Glutamatergic neuron (in vitro differentiated cells): ENCODE results near the gene ATP8B4. TPM values are rescaled to one million over a fixed set of nuclear protein-coding genes. Genes with fewer than 3 reads are reported as not detected.

Experiments used
- DNase-seq: peaks from one replicate; pipeline ENCODE4 v3.0.0; 2022
- H3K27ac Mint-ChIP-seq: one replicate; pipeline ENCODE4 v1.8.0; 2020; ENCODE audit warnings: mild to moderate bottlenecking, mixed read lengths, inconsistent platforms; ENCODE audit not compliant: unreplicated experiment
- H3K27me3 Mint-ChIP-seq: one replicate; pipeline ENCODE4 v1.8.0; 2020; ENCODE audit warnings: mild to moderate bottlenecking, moderate library complexity, mixed read lengths, inconsistent platforms; ENCODE audit not compliant: unreplicated experiment
- H3K36me3 Mint-ChIP-seq: one replicate; pipeline ENCODE4 v1.8.0; 2020; ENCODE audit warnings: mild to moderate bottlenecking, mixed read lengths, inconsistent platforms; ENCODE audit not compliant: unreplicated experiment
- H3K4me1 Mint-ChIP-seq: one replicate; pipeline ENCODE4 v1.8.0; 2020; ENCODE audit warnings: mild to moderate bottlenecking, low read depth, mixed read lengths, inconsistent platforms; ENCODE audit not compliant: unreplicated experiment
- H3K4me3 Mint-ChIP-seq: one replicate; pipeline ENCODE4 v1.8.0; 2020; ENCODE audit warnings: mild to moderate bottlenecking, mixed read lengths, inconsistent platforms; ENCODE audit not compliant: unreplicated experiment
- H3K9me3 Mint-ChIP-seq: one replicate; pipeline ENCODE4 v1.8.0; 2020; ENCODE audit warnings: mild to moderate bottlenecking, moderate library complexity, mixed read lengths, inconsistent platforms; ENCODE audit not compliant: unreplicated experiment
- total RNA-seq: library from RNA; stranded (reverse); fragmentation: NEBNext Ultra II Directional; extraction: Animal tissue kit (Norgen Biotek cat#: 25700); gene quantifications from one replicate; pipeline ENCODE4 v1.2.1, GENCODE V29; 2021; ENCODE audit not compliant: unreplicated experiment
- TF ChIP-seq, protein P1 (sequence below): fragments of 200-600 bp; sonication (generic); IDR thresholded peaks from one replicate; pipeline ENCODE4 v1.5.0; 2021; ENCODE audit not compliant: partially characterized antibody, unreplicated experiment

The ATP8B4 gene
- total RNA-seq, 1 donor from 2014 or later, result not detected

DNA sequence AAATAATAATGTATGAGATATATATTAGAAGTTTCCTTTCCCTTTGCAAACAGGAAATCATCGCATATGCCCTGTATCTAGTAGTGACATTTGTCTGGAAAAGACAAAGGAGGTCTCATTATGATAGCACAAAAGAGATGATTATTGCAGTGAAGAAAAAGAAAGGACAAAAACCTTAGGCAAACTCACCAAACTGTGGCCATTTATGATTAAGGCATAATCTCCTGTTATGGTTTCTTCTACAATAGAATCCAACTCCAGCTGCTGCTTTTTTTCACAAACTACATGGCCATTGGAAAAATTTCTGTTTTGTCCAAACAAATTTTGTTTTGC, 218.2 kb downstream of the ATP8B4 start:
- no peak for DNase-seq
- Mint-ChIP-seq H3K27me3 (peaks cover 3% of the 10 kb centered on the region), H3K27ac (no peak overlapping the region), H3K4me3 (no peak overlapping the region), H3K36me3 (no peaks in the 10 kb centered on the region), H3K9me3 (no peaks in the 10 kb centered on the region), H3K4me1 (no peaks in the 10 kb centered on the region)
- TF ChIP-seq, protein P1, sequence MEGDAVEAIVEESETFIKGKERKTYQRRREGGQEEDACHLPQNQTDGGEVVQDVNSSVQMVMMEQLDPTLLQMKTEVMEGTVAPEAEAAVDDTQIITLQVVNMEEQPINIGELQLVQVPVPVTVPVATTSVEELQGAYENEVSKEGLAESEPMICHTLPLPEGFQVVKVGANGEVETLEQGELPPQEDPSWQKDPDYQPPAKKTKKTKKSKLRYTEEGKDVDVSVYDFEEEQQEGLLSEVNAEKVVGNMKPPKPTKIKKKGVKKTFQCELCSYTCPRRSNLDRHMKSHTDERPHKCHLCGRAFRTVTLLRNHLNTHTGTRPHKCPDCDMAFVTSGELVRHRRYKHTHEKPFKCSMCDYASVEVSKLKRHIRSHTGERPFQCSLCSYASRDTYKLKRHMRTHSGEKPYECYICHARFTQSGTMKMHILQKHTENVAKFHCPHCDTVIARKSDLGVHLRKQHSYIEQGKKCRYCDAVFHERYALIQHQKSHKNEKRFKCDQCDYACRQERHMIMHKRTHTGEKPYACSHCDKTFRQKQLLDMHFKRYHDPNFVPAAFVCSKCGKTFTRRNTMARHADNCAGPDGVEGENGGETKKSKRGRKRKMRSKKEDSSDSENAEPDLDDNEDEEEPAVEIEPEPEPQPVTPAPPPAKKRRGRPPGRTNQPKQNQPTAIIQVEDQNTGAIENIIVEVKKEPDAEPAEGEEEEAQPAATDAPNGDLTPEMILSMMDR, result no peak

DNA sequence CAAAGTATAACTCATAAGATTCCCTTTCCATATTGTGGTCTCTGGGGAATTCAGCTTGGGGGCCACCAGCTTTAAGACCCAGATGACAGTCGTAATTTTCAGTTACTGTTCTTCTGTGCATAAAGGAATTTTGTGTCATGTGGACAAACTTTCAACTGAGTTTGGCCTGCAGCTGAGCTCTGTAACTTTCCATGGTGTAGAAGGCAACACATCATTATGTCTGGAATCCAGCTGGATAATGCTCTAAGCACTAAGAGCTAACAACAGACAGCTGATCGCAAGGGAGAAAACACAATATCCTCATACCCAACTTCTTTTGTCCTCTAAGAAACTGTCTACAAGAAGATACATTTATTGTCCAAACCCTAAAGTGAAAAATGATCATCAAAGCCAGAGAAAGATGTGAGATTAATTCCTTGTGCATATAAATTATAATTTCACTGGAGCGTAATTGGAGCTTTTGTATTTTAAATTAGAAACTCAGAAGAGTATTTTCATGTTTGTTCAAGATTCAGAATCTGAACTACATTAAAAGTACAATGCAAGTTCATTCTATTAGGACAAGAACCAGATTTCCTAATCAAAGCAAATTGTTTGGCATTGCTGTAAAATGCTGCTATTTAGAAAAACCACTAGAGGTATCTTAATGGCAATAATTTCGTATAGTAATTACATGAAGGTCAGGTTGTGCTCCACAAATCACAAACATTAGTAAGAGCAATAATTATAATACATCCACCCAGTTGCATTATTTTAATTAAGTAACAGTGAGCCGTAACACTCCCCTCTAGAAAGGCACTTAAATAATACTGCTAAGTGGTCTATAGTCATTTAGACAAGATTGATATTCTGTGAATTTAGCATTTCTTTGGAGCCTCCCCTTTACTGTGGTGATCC, 218.8 kb downstream of the ATP8B4 start:
- Mint-ChIP-seq H3K36me3 (no peaks in the 10 kb centered on the region), H3K27ac (no peak overlapping the region), H3K27me3 (peaks cover 3% of the 10 kb centered on the region), H3K4me3 (no peak overlapping the region), H3K4me1 (no peaks in the 10 kb centered on the region), H3K9me3 (no peaks in the 10 kb centered on the region)
- DNase-seq, result no peak
- TF ChIP-seq, protein P1, result no peak

- Mint-ChIP-seq H3K27ac (no peak overlapping the region), H3K36me3 (no peaks in the 10 kb centered on the region), H3K9me3 (no peaks in the 10 kb centered on the region), H3K4me1 (no peaks in the 10 kb centered on the region), H3K4me3 (no peak overlapping the region), H3K27me3 (no peaks in the 10 kb centered on the region)
- TF ChIP-seq, protein P1, result no peak
- DNase-seq, result no peak
Measured at GRCh38 chr15:49898575-49899283, 220.3 kb downstream of the ATP8B4 start.

DNA sequence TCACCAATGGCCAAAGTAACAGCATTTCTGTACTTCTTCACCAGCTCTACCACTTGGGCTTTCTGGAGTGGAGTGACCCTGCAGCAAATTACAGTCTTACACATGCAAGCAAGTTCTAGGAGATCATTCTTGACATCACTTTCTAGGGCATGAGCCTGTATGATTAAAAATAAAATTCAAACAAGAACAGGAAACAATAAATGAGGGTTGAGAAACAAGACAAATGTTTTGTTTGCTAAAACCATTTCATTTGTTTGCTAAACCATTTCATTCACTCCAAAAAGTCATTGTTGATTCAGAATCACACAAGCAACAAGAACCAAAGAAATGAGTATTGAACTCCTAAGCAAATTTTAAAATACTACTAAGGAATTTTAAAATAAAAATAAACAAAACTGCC, 220.9 kb downstream of the ATP8B4 start:
- H3K9me3 Mint-ChIP-seq, result no peaks in the 10 kb centered on the region
- no peaks in the 10 kb centered on the region for H3K36me3 Mint-ChIP-seq
- no peak for DNase-seq
- H3K4me3 Mint-ChIP-seq, result no peak overlapping the region
- TF ChIP-seq, protein P1, result no peak
- no peaks in the 10 kb centered on the region for H3K4me1 Mint-ChIP-seq
- no peaks in the 10 kb centered on the region for H3K27me3 Mint-ChIP-seq
- H3K27ac Mint-ChIP-seq, result no peak overlapping the region
